Mammary epithelial cell (primary cell): ENCODE results near the gene CDK5R1.

Experiments
- CTCF ChIP-seq, 2 donors: IDR thresholded peaks in 1 of 2; conservative IDR thresholded peaks in 1 of 2; 2 replicates each; pipeline ENCODE4 v1.5.1; 2011 to 2012; ENCODE audit warnings: inconsistent platforms in 2 of 2, low read length in 2 of 2, mild to moderate bottlenecking in 2 of 2, control low read depth in 1 of 2, low read depth in 1 of 2; ENCODE audit not compliant: insufficient read depth in 1 of 2; ENCODE audit errors: extremely low read depth in 1 of 2
- EZH2 ChIP-seq: IDR thresholded peaks from 2 replicates; pipeline ENCODE4 v1.6.1; 2012; ENCODE audit warnings: low read length, inconsistent platforms, borderline replicate concordance

GRCh38 chr17:32443827-32444300 is 42.9 kb upstream of the CDK5R1 start:
- TF ChIP-seq EZH2: no peak
- no peak for TF ChIP-seq CTCF (conservative IDR thresholded peaks at IDR 0.05 in 1 of 2, IDR thresholded peaks at IDR 0.05 in 1 of 2; ENCODE audit: extremely low read depth in 1 of 2, insufficient read depth in 1 of 2, low read depth in 1 of 2, low read length in 2 of 2)
